WERI-Rb-1 (cell line): ENCODE data around the gene RAP2A.

Source experiments
- DNase-seq: peaks from one replicate; pipeline ENCODE4 v3.0.0-alpha.2; 2020
- H3K27ac ChIP-seq: fragments of 250-450 bp; sonication (Bioruptor Pico); 2 replicates; pipeline ENCODE4 v1.5.1; 2020; ENCODE audit warnings: mild to moderate bottlenecking, moderate library complexity
- H3K27me3 ChIP-seq: fragments of 250-450 bp; sonication (Bioruptor Pico); 2 replicates; pipeline ENCODE4 v1.5.1; 2021; ENCODE audit warnings: mild to moderate bottlenecking, low read depth, moderate library complexity; ENCODE audit not compliant: insufficient read depth, severe bottlenecking
- H3K36me3 ChIP-seq: fragments of 250-450 bp; sonication (Bioruptor Pico); 2 replicates; pipeline ENCODE4 v1.5.1; 2020; ENCODE audit warnings: mild to moderate bottlenecking, moderate library complexity
- H3K4me3 ChIP-seq: 2 replicates; pipeline ENCODE4 v1.5.1; 2011; ENCODE audit warnings: low read depth, mild to moderate bottlenecking, control low read depth, low read length
- H3K9me3 ChIP-seq: fragments of 250-450 bp; sonication (Bioruptor Pico); 2 replicates; pipeline ENCODE4 v1.5.1; 2021; ENCODE audit warnings: mild to moderate bottlenecking, moderate library complexity; ENCODE audit not compliant: severe bottlenecking
- CTCF ChIP-seq: IDR thresholded peaks from 2 replicates; pipeline ENCODE4 v1.5.1; 2011; ENCODE audit warnings: low read depth, mild to moderate bottlenecking, control low read depth, inconsistent platforms, low read length

Gene RAP2A

GRCh38 chr13:97433727-97434396 is at the start of gene RAP2A:
Gene RAP2A, plus strand, starts transcription at chr13:97434169. Its CDS starts 302 bp downstream, at chr13:97434471.
- H3K27me3 ChIP-seq = no peaks in the 10 kb centered on the region
- H3K4me3 ChIP-seq = peak within 1 kb of the TSS; percentile 100
- H3K9me3 ChIP-seq = no peaks in the 10 kb centered on the region
- DNase-seq = peak; percentile 97
- peaks cover 12% of the 10 kb centered on the region for H3K36me3 ChIP-seq
- TF ChIP-seq CTCF = no peak
- H3K27ac ChIP-seq = peak within 1 kb of the TSS; percentile 90

- no peaks in the 10 kb centered on the region for H3K9me3 ChIP-seq
- H3K4me3 ChIP-seq = no peak overlapping the region
- no peak overlapping the region for H3K27ac ChIP-seq
- H3K36me3 ChIP-seq = no peaks in the 10 kb centered on the region
- TF ChIP-seq CTCF = no peak
- DNase-seq = no peak
- H3K27me3 ChIP-seq = no peaks in the 10 kb centered on the region
These were observed 49.6 kb upstream of the RAP2A start for GRCh38 chr13:97384371-97384770.

- DNase-seq = no peak
- no peaks in the 10 kb centered on the region for H3K36me3 ChIP-seq
- no peaks in the 10 kb centered on the region for H3K27me3 ChIP-seq
- H3K27ac ChIP-seq = no peak overlapping the region
- no peaks in the 10 kb centered on the region for H3K9me3 ChIP-seq
- TF ChIP-seq CTCF = no peak
- H3K4me3 ChIP-seq = no peak overlapping the region
These were observed 48.8 kb upstream of the RAP2A start for GRCh38 chr13:97385146-97385545.

- DNase-seq = no peak
- no peaks in the 10 kb centered on the region for H3K9me3 ChIP-seq
- H3K4me3 ChIP-seq = no peak overlapping the region
- H3K27me3 ChIP-seq = no peaks in the 10 kb centered on the region
- no peak for TF ChIP-seq CTCF
- H3K36me3 ChIP-seq = no peaks in the 10 kb centered on the region
- H3K27ac ChIP-seq = no peak overlapping the region
These were observed 48.1 kb upstream of the RAP2A start for GRCh38 chr13:97385854-97386253.

GRCh38 chr13:97386801-97387484 is 47.0 kb upstream of the RAP2A start:
- no peak for DNase-seq
- Histone ChIP-seq H3K36me3 (no peaks in the 10 kb centered on the region), H3K9me3 (no peaks in the 10 kb centered on the region), H3K4me3 (no peak overlapping the region), H3K27me3 (no peaks in the 10 kb centered on the region), H3K27ac (no peak overlapping the region)
- TF ChIP-seq CTCF = no peak
